ENCODE data around the gene KCNMB4. TPM values are rescaled to one million over a fixed set of nuclear protein-coding genes. Genes with fewer than 3 reads are reported as not detected.

KCNMB4 gene
- total RNA-seq, 2 donors from 2014 or later: 0.73 to 1.5 TPM

- no peak for ATAC-seq
- DNase-seq: no peak
- intact Hi-C loops (cut with DNase I, micrococcal nuclease): no loop called here
Observed at GRCh38 chr12:70482764-70483163, 116.7 kb downstream of the KCNMB4 start.

Other genes starting within 250 kb of the KCNMB4 start
- 10 to 100 TPM; 78.2 to 78.3 TPM for gene CNOT2, start 122.9 kb upstream of the KCNMB4 start, total RNA-seq